ENCODE data around the gene DUSP8.

The DUSP8 gene

DNA sequence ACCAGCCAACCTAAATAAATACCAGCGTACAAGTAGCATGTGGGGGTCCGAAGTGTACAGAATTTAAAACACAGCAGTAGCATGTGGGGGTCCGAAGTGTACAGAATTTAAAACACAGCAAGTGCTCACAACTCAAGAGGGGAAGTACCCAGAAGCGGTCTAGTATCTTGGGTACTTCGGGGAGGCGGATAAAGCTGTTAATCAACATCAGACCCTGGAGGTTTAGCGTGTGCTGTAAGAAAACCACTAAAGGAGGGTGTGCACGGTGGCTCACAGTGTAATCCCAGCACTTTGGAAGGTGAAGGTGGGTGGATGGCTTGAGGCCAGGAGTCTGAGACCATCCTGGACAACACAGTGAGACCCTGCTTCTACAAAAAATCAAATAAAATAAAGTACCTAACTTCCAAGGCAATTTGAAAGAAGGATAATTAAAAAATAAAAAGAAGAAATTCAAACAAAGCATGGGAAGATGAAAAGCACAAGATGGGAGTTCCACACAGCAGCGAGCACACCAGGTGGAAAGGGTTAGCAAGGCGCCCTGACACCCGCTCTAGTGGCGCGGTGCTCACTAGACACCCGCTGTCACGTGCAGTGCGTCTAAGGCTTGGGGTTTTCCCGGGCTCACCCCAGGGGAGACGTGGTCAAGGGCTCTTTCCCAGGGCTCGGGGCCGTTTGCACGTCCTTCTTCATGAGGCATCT is 50.5 kb downstream of the DUSP8 start:
- TF ChIP-seq, protein P1, sequence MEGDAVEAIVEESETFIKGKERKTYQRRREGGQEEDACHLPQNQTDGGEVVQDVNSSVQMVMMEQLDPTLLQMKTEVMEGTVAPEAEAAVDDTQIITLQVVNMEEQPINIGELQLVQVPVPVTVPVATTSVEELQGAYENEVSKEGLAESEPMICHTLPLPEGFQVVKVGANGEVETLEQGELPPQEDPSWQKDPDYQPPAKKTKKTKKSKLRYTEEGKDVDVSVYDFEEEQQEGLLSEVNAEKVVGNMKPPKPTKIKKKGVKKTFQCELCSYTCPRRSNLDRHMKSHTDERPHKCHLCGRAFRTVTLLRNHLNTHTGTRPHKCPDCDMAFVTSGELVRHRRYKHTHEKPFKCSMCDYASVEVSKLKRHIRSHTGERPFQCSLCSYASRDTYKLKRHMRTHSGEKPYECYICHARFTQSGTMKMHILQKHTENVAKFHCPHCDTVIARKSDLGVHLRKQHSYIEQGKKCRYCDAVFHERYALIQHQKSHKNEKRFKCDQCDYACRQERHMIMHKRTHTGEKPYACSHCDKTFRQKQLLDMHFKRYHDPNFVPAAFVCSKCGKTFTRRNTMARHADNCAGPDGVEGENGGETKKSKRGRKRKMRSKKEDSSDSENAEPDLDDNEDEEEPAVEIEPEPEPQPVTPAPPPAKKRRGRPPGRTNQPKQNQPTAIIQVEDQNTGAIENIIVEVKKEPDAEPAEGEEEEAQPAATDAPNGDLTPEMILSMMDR (IDR thresholded peaks at IDR 0.05; ENCODE audit: low read length), result no peak
- no peak for TF ChIP-seq EZH2 (IDR thresholded peaks at IDR 0.05; ENCODE audit: borderline replicate concordance, low read length)
- peak overlapping the region; percentile 39 for H3K4me3 ChIP-seq (ENCODE audit: low read depth, low read length, poor library complexity, severe bottlenecking)
- no peaks in the 10 kb centered on the region for H3K36me3 ChIP-seq (ENCODE audit: insufficient read depth, low read length)
- H3K79me2 ChIP-seq (ENCODE audit: insufficient read depth, low read length), result no peaks in the 10 kb centered on the region
- H2AFZ ChIP-seq (ENCODE audit: low read length), result no peak overlapping the region
- peak overlapping the region; percentile 54 for H3K9ac ChIP-seq (ENCODE audit: low read length)
- H3K4me1 ChIP-seq (ENCODE audit: insufficient read depth, low read length, severe bottlenecking), result peaks cover 56% of the 10 kb centered on the region
- H3K27ac ChIP-seq (ENCODE audit: low read depth, low read length, poor library complexity, severe bottlenecking), result peak overlapping the region; percentile 91
- H4K20me1 ChIP-seq (ENCODE audit: insufficient read depth, low read length), result no peaks in the 10 kb centered on the region
- H3K4me2 ChIP-seq (ENCODE audit: low read length), result peak overlapping the region; percentile 60
- H3K9me3 ChIP-seq (ENCODE audit: low read length), result no peaks in the 10 kb centered on the region
- H3K9me2 ChIP-seq (ENCODE audit: low read depth, low read length), result no peaks in the 10 kb centered on the region
- no peaks in the 10 kb centered on the region for H3K27me3 ChIP-seq (ENCODE audit: insufficient read depth, low read length)
- peaks cover 5% of the 10 kb centered on the region; the same call in 1 of the 2 replicates for H3F3A ChIP-seq (ENCODE audit: insufficient read depth, low read length)

DNA sequence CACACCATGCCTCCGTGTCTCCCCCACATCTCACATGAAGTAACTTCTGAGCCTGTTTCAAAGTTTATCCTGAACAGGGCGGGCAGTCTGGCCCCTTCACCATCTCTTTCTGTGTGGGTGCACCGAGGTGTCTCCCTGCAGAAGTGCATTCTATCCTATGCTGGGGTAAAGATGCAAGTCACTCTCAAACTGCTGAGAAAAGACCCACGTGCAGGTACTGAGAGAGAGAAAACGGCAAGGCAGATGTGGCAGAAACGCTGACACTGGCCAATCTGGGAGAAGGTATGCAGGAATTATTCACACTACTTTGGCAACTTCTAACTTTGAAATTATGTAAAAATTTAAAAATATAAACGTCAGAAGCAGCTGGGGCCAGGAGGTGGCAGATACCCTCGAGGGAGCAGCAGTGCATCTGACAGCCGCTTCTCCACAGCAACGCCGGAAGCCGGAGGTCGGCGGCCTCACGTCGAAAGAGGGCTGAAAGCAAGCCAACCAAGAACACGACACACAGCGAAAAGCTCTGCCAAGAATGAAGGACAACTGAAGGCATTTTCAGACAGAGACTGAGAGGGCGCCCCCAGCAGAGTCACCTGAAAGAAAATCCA is 51.3 kb downstream of the DUSP8 start:
- Histone ChIP-seq H3K4me3 (ENCODE audit: low read depth, low read length, poor library complexity, severe bottlenecking) (peak overlapping the region; percentile 39), H3F3A (ENCODE audit: insufficient read depth, low read length) (peaks cover 5% of the 10 kb centered on the region; the same call in 1 of the 2 replicates), H3K9me2 (ENCODE audit: low read depth, low read length) (no peaks in the 10 kb centered on the region), H3K36me3 (ENCODE audit: insufficient read depth, low read length) (no peaks in the 10 kb centered on the region), H3K27me3 (ENCODE audit: insufficient read depth, low read length) (no peaks in the 10 kb centered on the region), H3K4me2 (ENCODE audit: low read length) (peak overlapping the region; percentile 60), H2AFZ (ENCODE audit: low read length) (no peak overlapping the region), H3K27ac (ENCODE audit: low read depth, low read length, poor library complexity, severe bottlenecking) (peak overlapping the region; percentile 91), H3K4me1 (ENCODE audit: insufficient read depth, low read length, severe bottlenecking) (peaks cover 63% of the 10 kb centered on the region), H3K9ac (ENCODE audit: low read length) (peak overlapping the region; percentile 54), H3K79me2 (ENCODE audit: insufficient read depth, low read length) (no peaks in the 10 kb centered on the region), H4K20me1 (ENCODE audit: insufficient read depth, low read length) (no peaks in the 10 kb centered on the region), H3K9me3 (ENCODE audit: low read length) (no peaks in the 10 kb centered on the region)
- TF ChIP-seq, protein P1 (IDR thresholded peaks at IDR 0.05; ENCODE audit: low read length), result no peak; the same call in 1 of the 2 replicates
- TF ChIP-seq EZH2 (IDR thresholded peaks at IDR 0.05; ENCODE audit: borderline replicate concordance, low read length), result no peak

DNA sequence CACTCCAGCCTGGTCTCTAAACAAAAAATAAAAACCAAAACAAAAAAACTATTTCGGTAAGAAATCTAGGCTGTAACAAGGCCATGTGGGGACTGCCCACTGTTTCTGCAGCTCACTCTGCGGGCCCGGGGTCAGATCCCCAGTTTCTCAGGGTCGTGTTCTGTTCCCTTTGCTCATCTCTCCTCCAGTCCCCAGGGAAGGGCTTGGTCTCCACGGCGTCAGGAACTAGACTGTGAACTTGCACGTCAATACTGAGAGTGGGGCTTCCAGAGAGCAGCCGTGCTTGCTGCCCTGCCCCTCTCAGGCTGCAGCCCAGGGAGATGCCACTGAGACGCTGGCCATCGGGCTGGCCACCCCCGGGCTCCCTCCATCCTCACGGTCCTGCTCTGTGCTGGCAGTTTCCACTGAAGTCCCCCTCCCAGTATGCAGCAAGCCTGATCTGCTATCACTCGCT is 51.8 kb downstream of the DUSP8 start:
- peaks cover 65% of the 10 kb centered on the region for H3K4me1 ChIP-seq (ENCODE audit: insufficient read depth, low read length, severe bottlenecking)
- H3K9me3 ChIP-seq (ENCODE audit: low read length), result no peaks in the 10 kb centered on the region
- H3K27ac ChIP-seq (ENCODE audit: low read depth, low read length, poor library complexity, severe bottlenecking), result peak overlapping the region; percentile 91
- H3K4me2 ChIP-seq (ENCODE audit: low read length), result peak overlapping the region; percentile 60
- no peak overlapping the region for H2AFZ ChIP-seq (ENCODE audit: low read length)
- H3K9me2 ChIP-seq (ENCODE audit: low read depth, low read length), result no peaks in the 10 kb centered on the region
- peak overlapping the region; percentile 8; the same call in 1 of the 2 replicates for H3K9ac ChIP-seq (ENCODE audit: low read length)
- no peaks in the 10 kb centered on the region for H3K36me3 ChIP-seq (ENCODE audit: insufficient read depth, low read length)
- H3F3A ChIP-seq (ENCODE audit: insufficient read depth, low read length), result peaks cover 5% of the 10 kb centered on the region; the same call in 1 of the 2 replicates
- no peak overlapping the region for H3K4me3 ChIP-seq (ENCODE audit: low read depth, low read length, poor library complexity, severe bottlenecking)
- no peak for TF ChIP-seq EZH2 (IDR thresholded peaks at IDR 0.05; ENCODE audit: borderline replicate concordance, low read length)
- TF ChIP-seq, protein P1 (IDR thresholded peaks at IDR 0.05; ENCODE audit: low read length), result no peak
- no peaks in the 10 kb centered on the region for H4K20me1 ChIP-seq (ENCODE audit: insufficient read depth, low read length)
- no peaks in the 10 kb centered on the region for H3K79me2 ChIP-seq (ENCODE audit: insufficient read depth, low read length)
- no peaks in the 10 kb centered on the region for H3K27me3 ChIP-seq (ENCODE audit: insufficient read depth, low read length)

Measured in OCI-LY1 (cell line).